ENCODE results near the gene TRIM52.

- TF ChIP-seq ZNF253 (CRISPR knock-in tag; IDR thresholded peaks at IDR 0.05; ENCODE audit: borderline replicate concordance) = no peak
- no peak for TF ChIP-seq RELA (CRISPR knock-in tag; IDR thresholded peaks at IDR 0.05)
- TF ChIP-seq ZNF768 (CRISPR knock-in tag; IDR thresholded peaks at IDR 0.05) = no peak
- no peak for TF ChIP-seq MAX (IDR thresholded peaks at IDR 0.05)
- TF ChIP-seq RCOR2 (CRISPR knock-in tag; IDR thresholded peaks at IDR 0.05) = no peak
- TF ChIP-seq SMAD1 (CRISPR knock-in tag; IDR thresholded peaks at IDR 0.05; ENCODE audit: borderline replicate concordance, low read depth) = no peak
- no peak for TF ChIP-seq SP1 (IDR thresholded peaks at IDR 0.05)
- TF ChIP-seq SP1 (CRISPR knock-in tag; IDR thresholded peaks at IDR 0.05) = no peak
Measured at GRCh38 chr5:181218795-181219124, 42.2 kb downstream of the TRIM52 start.

All from HepG2 (cell line).